Loucy (cell line): Measurements from ENCODE around the gene ST6GALNAC4.

Experiments
- EZH2phosphoT487 ChIP-seq: fragments of 200-600 bp; IDR thresholded peaks from 2 replicates; pipeline ENCODE4 v1.6.1; 2018; ENCODE audit warnings: antibody characterized with exemption, mild to moderate bottlenecking, moderate library complexity, borderline replicate concordance
- TF ChIP-seq, protein P1 (sequence below): fragments of 200-600 bp; sonication (generic); conservative IDR thresholded peaks from 2 replicates; pipeline ENCODE4 v1.5.1; 2014; ENCODE audit warnings: mild to moderate bottlenecking, antibody characterized with exemption, low read length

DNA sequence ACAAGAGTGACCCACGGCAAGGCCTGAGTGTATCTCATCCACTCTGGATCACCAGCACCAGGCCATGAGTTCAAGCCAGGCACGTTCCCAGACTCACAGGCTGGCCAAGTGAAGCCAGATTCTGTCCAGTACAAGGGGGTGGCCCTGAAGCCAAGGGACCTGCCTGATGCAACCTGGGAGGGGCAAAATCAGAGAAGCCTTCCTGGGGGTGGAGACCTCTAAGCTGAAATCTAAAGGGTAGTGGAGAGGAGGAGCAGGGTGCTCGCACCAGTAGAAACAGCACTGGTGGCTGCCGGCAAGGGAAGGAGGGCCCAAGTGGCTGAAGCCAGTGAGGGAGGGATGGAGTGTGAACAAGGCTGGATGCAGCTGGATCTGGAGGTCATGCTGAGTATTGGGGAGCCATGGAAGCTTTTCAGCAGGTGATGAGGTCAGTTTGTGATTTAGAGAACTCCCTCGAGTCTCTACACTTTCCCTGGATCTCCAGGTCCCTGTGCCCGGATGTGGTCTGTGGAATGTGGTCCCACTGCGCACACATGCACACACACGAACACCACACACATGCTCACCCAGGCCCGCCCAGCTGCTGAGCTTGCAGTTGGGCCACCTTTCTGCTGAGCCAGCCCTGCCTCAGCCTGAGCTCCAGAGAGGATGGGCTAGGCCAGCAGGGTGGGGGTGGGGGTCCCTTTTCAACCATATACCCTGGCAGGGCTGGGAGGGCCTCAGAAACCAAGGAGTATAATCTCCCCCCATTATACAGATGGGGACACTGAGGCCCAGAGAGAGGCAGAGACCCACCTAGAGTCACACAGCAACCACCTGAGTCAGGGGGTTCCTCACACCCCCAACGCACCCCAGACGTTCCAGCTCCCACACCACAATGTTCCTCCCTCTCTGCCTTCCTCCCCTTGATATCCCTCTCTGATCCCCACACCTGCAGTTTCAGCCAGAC lies 12.1 kb upstream of the ST6GALNAC4 start:
- no peak for TF ChIP-seq EZH2phosphoT487
- TF ChIP-seq, protein P1, sequence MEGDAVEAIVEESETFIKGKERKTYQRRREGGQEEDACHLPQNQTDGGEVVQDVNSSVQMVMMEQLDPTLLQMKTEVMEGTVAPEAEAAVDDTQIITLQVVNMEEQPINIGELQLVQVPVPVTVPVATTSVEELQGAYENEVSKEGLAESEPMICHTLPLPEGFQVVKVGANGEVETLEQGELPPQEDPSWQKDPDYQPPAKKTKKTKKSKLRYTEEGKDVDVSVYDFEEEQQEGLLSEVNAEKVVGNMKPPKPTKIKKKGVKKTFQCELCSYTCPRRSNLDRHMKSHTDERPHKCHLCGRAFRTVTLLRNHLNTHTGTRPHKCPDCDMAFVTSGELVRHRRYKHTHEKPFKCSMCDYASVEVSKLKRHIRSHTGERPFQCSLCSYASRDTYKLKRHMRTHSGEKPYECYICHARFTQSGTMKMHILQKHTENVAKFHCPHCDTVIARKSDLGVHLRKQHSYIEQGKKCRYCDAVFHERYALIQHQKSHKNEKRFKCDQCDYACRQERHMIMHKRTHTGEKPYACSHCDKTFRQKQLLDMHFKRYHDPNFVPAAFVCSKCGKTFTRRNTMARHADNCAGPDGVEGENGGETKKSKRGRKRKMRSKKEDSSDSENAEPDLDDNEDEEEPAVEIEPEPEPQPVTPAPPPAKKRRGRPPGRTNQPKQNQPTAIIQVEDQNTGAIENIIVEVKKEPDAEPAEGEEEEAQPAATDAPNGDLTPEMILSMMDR, result no peak
